ENCODE data around the gene THBS2.

Gene THBS2

GRCh38 chr6:169221264-169221663, 32.4 kb downstream of the THBS2 start:
- no peak for TF ChIP-seq REST (IDR thresholded peaks at IDR 0.05; ENCODE audit: insufficient read depth in 1 of 2, low read depth in 2 of 2, low read length in 2 of 2)
- no peak for TF ChIP-seq FOXP2 (optimal IDR thresholded peaks at IDR 0.05; ENCODE audit: borderline replicate concordance, extremely low read depth, extremely low read length, insufficient read depth)
- no peak for TF ChIP-seq POLR2AphosphoS5 (IDR thresholded peaks at IDR 0.05; ENCODE audit: low read depth, low read length)
- TF ChIP-seq TAF1 (IDR thresholded peaks at IDR 0.05; ENCODE audit: borderline replicate concordance, insufficient read depth, low read length): no peak
- TF ChIP-seq SIN3A (IDR thresholded peaks at IDR 0.05; ENCODE audit: borderline replicate concordance, insufficient read depth, low read length): no peak

- TF ChIP-seq SIN3A (IDR thresholded peaks at IDR 0.05; ENCODE audit: borderline replicate concordance, insufficient read depth, low read length) (no peak), TAF1 (IDR thresholded peaks at IDR 0.05; ENCODE audit: borderline replicate concordance, insufficient read depth, low read length) (no peak), POLR2AphosphoS5 (IDR thresholded peaks at IDR 0.05; ENCODE audit: low read depth, low read length) (no peak)
These were observed 33.3 kb downstream of the THBS2 start for GRCh38 chr6:169220068-169220964.

GRCh38 chr6:169217972-169218371, 35.7 kb downstream of the THBS2 start:
- TF ChIP-seq POLR2AphosphoS5 (IDR thresholded peaks at IDR 0.05; ENCODE audit: low read depth, low read length) (no peak), SIN3A (IDR thresholded peaks at IDR 0.05; ENCODE audit: borderline replicate concordance, insufficient read depth, low read length) (no peak), FOXP2 (optimal IDR thresholded peaks at IDR 0.05; ENCODE audit: borderline replicate concordance, extremely low read depth, extremely low read length, insufficient read depth) (no peak), REST (IDR thresholded peaks at IDR 0.05; ENCODE audit: insufficient read depth in 1 of 2, low read depth in 2 of 2, low read length in 2 of 2) (no peak), TAF1 (IDR thresholded peaks at IDR 0.05; ENCODE audit: borderline replicate concordance, insufficient read depth, low read length) (no peak)

- TF ChIP-seq POLR2AphosphoS5 (IDR thresholded peaks at IDR 0.05; ENCODE audit: low read depth, low read length) (no peak), SIN3A (IDR thresholded peaks at IDR 0.05; ENCODE audit: borderline replicate concordance, insufficient read depth, low read length) (no peak), TAF1 (IDR thresholded peaks at IDR 0.05; ENCODE audit: borderline replicate concordance, insufficient read depth, low read length) (no peak), REST (IDR thresholded peaks at IDR 0.05; ENCODE audit: insufficient read depth in 1 of 2, low read depth in 2 of 2, low read length in 2 of 2) (no peak), FOXP2 (optimal IDR thresholded peaks at IDR 0.05; ENCODE audit: borderline replicate concordance, extremely low read depth, extremely low read length, insufficient read depth) (no peak)
These were observed 36.8 kb downstream of the THBS2 start for GRCh38 chr6:169216830-169217229.

- TF ChIP-seq FOXP2 (optimal IDR thresholded peaks at IDR 0.05; ENCODE audit: borderline replicate concordance, extremely low read depth, extremely low read length, insufficient read depth) (no peak), SIN3A (IDR thresholded peaks at IDR 0.05; ENCODE audit: borderline replicate concordance, insufficient read depth, low read length) (no peak), POLR2AphosphoS5 (IDR thresholded peaks at IDR 0.05; ENCODE audit: low read depth, low read length) (no peak), REST (IDR thresholded peaks at IDR 0.05; ENCODE audit: insufficient read depth in 1 of 2, low read depth in 2 of 2, low read length in 2 of 2) (no peak), TAF1 (IDR thresholded peaks at IDR 0.05; ENCODE audit: borderline replicate concordance, insufficient read depth, low read length) (no peak)
These were observed 38.4 kb downstream of the THBS2 start for GRCh38 chr6:169215201-169215681.
